Articular chondrocyte of knee joint (primary cell): ENCODE results near the gene ZC3H12C. TPM values are rescaled to one million over a fixed set of nuclear protein-coding genes. Genes with fewer than 3 reads are reported as not detected.

Experiments
- total RNA-seq: library from RNA; depleted of rRNA; stranded (reverse); fragments of >200 nt; gene quantifications from 2 replicates; pipeline ENCODE4 v1.2.3, GENCODE V29; 2012

ZC3H12C gene
- total RNA-seq = 11.0 and 13.4 TPM in 2 replicates

DNA sequence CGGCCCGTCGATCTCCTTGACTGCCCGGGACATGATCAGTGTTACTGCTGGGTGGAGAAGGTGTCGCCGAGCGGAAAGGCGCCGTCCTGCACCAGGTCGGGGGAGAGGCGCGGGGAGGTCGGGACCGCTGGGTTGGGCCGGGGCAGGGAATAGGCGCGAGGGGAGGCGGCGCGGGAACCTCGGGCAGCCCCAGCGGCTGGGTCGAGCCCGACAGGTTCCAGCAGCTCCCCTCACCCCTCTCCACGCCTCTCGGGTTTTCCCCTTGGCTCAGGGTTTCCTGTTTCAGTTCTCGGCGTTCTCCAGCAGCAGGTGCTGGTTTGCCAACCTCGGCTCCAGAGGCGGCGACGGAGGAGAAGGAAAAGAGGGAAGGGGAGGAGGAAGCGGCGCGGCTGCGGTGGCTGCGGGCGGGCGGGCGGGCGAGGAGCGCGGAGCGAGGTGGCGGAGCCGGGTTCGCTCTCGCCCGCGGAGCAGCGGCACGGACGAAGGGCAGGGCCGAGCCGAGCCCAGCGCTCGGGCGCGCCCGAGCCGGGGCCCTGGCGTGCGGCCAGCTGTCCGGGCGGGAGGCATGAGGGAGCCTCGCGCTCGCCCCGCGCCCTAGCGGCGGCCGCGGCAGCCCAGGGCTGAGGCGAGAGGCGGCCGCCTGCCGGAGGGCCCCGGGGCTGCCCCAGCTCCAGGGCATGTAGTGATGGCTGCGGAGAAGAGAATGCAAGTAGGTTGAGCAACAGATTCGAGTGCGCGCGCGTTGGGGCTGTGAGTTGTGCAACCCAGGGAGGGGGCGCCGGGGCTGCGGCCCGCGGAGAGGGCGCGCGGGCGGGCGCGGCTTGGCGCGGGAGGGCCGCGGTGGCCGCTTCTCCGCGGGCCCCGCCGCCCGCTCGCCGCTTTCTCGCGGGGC lies at the start of gene ZC3H12C:
ZC3H12C (plus strand) TSS at position 878 of the 892 bp plus-strand sequence. CDS start 20 bp downstream, outside the sequence.

Other genes with a start within 250 kb of the ZC3H12C start
- 80.4 and 94.0 TPM in 2 replicates for gene RDX, start 203.2 kb downstream of the ZC3H12C start, total RNA-seq